A673 (cell line): ENCODE measurements around the gene BANK1. TPM values are rescaled to one million over a fixed set of nuclear protein-coding genes. Genes with fewer than 3 reads are reported as not detected.

Experiments used
- BruUV-seq: library from RNA; stranded (reverse); fragments of 400-500 nt; replicated peaks from 2 replicates; lab custom pipeline; 2021; lab: Mats Ljungman, UMichigan
- CTCF ChIA-PET: fragments of 300-600 bp; sonication (Branson Sonifier 250); formaldehyde crosslinking; loops from one replicate; lab custom pipeline; 2022; ENCODE audit warnings: antibody characterized with exemption; lab: Charles Lee
- POLR2A ChIA-PET: fragments of 300-600 bp; sonication (Branson Sonifier 250); formaldehyde crosslinking; loops from one replicate; lab custom pipeline; 2022; ENCODE audit warnings: antibody characterized with exemption; ENCODE audit not compliant: low non-redundant PET; lab: Charles Lee
- DNase-seq: peaks from one replicate; pipeline ENCODE4 v3.0.0-alpha.2; 2015; ENCODE audit warnings: low spot score
- H3K27ac ChIP-seq: fragments of 200-600 bp; sonication (generic); 2 replicates; pipeline ENCODE4 v1.5.1; 2016; ENCODE audit warnings: mixed run types, low read depth, mild to moderate bottlenecking, mixed read lengths, antibody characterized with exemption, low read length; ENCODE audit not compliant: poor library complexity, severe bottlenecking
- H3K27me3 ChIP-seq: fragments of 200-600 bp; sonication (generic); replicated peaks from 2 replicates; pipeline ENCODE4 v1.6.1; 2017; ENCODE audit warnings: mixed run types, low read depth, mild to moderate bottlenecking, mixed read lengths, antibody characterized with exemption, low read length; ENCODE audit not compliant: insufficient read depth, poor library complexity
- H3K36me3 ChIP-seq: fragments of 200-600 bp; sonication (generic); 2 replicates; pipeline ENCODE4 v1.6.1; 2016; ENCODE audit warnings: mixed run types, mild to moderate bottlenecking, mixed read lengths, antibody characterized with exemption, low read length; ENCODE audit not compliant: insufficient read depth, poor library complexity, severe bottlenecking
- H3K4me1 ChIP-seq: fragments of 200-600 bp; sonication (generic); 2 replicates; pipeline ENCODE4 v1.6.1; 2017; ENCODE audit warnings: mixed run types, mild to moderate bottlenecking, mixed read lengths, antibody characterized with exemption, low read length; ENCODE audit not compliant: insufficient read depth, poor library complexity, severe bottlenecking
- H3K4me3 ChIP-seq: fragments of 200-600 bp; sonication (generic); 2 replicates; pipeline ENCODE4 v1.5.1; 2016; ENCODE audit warnings: low read depth, mixed run types, mild to moderate bottlenecking, mixed read lengths, low read length; ENCODE audit not compliant: poor library complexity, severe bottlenecking
- H3K9me3 ChIP-seq: fragments of 200-600 bp; sonication (generic); 2 replicates; pipeline ENCODE4 v1.6.1; 2016; ENCODE audit warnings: mixed run types, low read depth, mild to moderate bottlenecking, mixed read lengths, antibody characterized with exemption, low read length; ENCODE audit not compliant: poor library complexity, severe bottlenecking
- EZH2 ChIP-seq: fragments of 200-600 bp; sonication (generic); IDR thresholded peaks from 2 replicates; pipeline ENCODE4 v1.6.1; 2017; ENCODE audit warnings: borderline replicate concordance, low read depth, mild to moderate bottlenecking, mixed read lengths, antibody characterized with exemption, low read length; ENCODE audit not compliant: poor library complexity, severe bottlenecking
- intact Hi-C: fragments of 100-400 bp; cut with micrococcal nuclease; formaldehyde crosslinking; loops from one replicate; pipeline ENCODE4 v1.10.0; 2022; ENCODE audit not compliant: unreplicated experiment
- total RNA-seq: library from RNA; stranded (reverse); gene quantifications from 2 replicates; pipeline ENCODE4 v1.2.3, GENCODE V29; 2021
- TF ChIP-seq, protein P1 (sequence below): fragments of 300-800, 200-600 bp; sonication (generic); conservative IDR thresholded peaks from 2 replicates; pipeline ENCODE4 v1.5.1; 2017; ENCODE audit warnings: low read depth, mild to moderate bottlenecking, antibody characterized with exemption, low read length, moderate library complexity, mixed read lengths

The BANK1 gene
- total RNA-seq, 1 experiment from 2014 or later, result not detected

DNA sequence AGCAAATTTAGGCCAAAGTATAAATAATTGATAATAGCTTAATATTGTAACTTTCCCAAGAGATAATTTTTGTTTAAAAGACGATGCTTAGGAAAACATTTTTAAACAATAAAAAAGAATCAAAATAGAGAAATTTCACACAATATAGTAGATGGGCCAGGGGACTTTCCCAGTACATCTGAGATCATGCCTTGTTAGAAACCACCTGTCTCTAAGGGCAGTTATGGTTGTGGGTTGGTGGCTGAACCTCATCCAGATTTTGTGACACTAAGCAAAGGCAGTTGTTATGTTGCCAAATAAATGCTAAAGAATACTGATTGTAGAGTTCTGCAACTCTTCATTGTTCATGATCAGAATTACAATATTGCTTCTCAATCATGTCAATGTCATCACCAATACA, 270.6 kb downstream of the BANK1 start:
- Histone ChIP-seq H3K27me3 (no peaks in the 10 kb centered on the region), H3K36me3 (no peaks in the 10 kb centered on the region), H3K27ac (no peak overlapping the region), H3K9me3 (no peaks in the 10 kb centered on the region), H3K4me3 (no peak overlapping the region), H3K4me1 (no peaks in the 10 kb centered on the region)
- CTCF ChIA-PET, result no interaction called here
- BruUV-seq, result no TSS peak
- intact Hi-C loops, result no loop called here
- TF ChIP-seq EZH2, result no peak
- TF ChIP-seq, protein P1, sequence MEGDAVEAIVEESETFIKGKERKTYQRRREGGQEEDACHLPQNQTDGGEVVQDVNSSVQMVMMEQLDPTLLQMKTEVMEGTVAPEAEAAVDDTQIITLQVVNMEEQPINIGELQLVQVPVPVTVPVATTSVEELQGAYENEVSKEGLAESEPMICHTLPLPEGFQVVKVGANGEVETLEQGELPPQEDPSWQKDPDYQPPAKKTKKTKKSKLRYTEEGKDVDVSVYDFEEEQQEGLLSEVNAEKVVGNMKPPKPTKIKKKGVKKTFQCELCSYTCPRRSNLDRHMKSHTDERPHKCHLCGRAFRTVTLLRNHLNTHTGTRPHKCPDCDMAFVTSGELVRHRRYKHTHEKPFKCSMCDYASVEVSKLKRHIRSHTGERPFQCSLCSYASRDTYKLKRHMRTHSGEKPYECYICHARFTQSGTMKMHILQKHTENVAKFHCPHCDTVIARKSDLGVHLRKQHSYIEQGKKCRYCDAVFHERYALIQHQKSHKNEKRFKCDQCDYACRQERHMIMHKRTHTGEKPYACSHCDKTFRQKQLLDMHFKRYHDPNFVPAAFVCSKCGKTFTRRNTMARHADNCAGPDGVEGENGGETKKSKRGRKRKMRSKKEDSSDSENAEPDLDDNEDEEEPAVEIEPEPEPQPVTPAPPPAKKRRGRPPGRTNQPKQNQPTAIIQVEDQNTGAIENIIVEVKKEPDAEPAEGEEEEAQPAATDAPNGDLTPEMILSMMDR, result no peak
- POLR2A ChIA-PET, result no interaction called here
- DNase-seq, result no peak

DNA sequence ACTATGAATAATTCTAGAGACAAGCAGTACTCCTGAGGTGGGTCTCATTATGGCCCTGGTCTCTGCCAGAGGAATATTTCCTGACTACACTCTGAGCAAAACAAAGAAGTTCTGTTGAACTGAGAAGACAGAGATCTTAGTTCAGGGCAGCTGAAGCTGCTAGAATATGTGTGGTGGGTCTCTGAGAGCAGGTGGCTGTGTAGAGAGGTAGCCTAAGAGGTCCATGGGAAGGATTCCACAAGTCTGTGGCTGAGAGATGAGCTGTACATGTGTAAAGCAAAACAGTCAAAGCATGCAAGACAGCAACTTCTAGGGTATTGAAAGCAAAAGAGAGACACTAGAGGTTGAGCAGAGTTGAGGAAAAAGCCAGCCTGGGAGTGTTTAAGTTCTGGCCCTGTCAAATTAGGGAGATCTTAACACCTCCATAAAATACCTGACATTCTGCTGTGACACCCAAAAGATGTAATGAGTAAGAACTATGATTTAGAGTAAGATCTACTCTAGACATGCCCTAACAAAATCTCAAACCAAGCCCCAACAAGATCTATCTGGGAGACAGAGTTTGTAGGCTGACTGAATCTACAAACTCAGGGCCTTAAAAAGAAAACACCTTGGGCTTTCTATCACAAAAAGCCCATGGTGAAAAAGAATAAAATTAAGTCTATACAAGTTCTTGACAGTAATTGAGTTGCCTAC, 274.4 kb downstream of the BANK1 start:
- H3K27me3 ChIP-seq, result no peaks in the 10 kb centered on the region
- CTCF ChIA-PET, result no interaction called here
- no peak overlapping the region for H3K27ac ChIP-seq
- TF ChIP-seq EZH2, result no peak
- TF ChIP-seq, protein P1, result no peak
- BruUV-seq, result no TSS peak
- no peaks in the 10 kb centered on the region for H3K36me3 ChIP-seq
- no peak for DNase-seq
- POLR2A ChIA-PET, result no interaction called here
- H3K9me3 ChIP-seq, result no peaks in the 10 kb centered on the region
- intact Hi-C loops, result no loop called here
- H3K4me3 ChIP-seq, result no peak overlapping the region
- no peaks in the 10 kb centered on the region for H3K4me1 ChIP-seq

DNA sequence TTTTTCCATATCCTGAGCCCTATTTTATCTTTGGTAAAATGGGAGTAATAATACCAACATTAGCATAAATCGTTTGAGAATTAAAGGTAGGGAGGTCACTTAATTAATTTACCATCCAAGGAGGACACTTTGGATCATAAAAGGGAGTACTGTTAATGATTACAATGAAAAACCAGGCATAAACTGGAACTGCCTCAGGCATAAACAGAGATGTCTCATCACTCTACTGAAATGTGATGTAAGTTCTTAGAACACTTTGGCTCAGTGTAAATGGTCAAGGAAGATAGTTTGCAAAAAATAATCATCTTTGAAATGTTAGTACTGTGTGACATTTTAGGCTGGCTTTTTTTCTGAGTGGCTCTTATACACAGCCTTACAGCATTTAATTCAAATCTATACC, 286.1 kb downstream of the BANK1 start:
- H3K27ac ChIP-seq, result no peak overlapping the region
- H3K4me1 ChIP-seq, result no peaks in the 10 kb centered on the region
- H3K4me3 ChIP-seq, result no peak overlapping the region
- no peaks in the 10 kb centered on the region for H3K27me3 ChIP-seq
- ChIA-PET POLR2A (no interaction called here), CTCF (no interaction called here)
- no TSS peak for BruUV-seq
- no peaks in the 10 kb centered on the region for H3K9me3 ChIP-seq
- H3K36me3 ChIP-seq, result no peaks in the 10 kb centered on the region
- DNase-seq, result no peak
- TF ChIP-seq, protein P1, result no peak
- TF ChIP-seq EZH2, result no peak
- intact Hi-C loops, result no loop called here
